Hepatocyte (in vitro differentiated cells): ENCODE measurements around the gene SMTNL1. TPM values are rescaled to one million over a fixed set of nuclear protein-coding genes. Genes with fewer than 3 reads are reported as not detected.

Source experiments
- DNase-seq: peaks from one replicate; pipeline ENCODE4 v3.0.0-alpha.2; 2016; ENCODE audit warnings: low spot score
- H2AFZ ChIP-seq: fragments of 200-600 bp; sonication (generic); 2 replicates; pipeline ENCODE4 v1.6.0; 2016; ENCODE audit warnings: antibody characterized with exemption, mild to moderate bottlenecking
- H3K27ac ChIP-seq: fragments of 200-600 bp; sonication (generic); 2 replicates; pipeline ENCODE4 v1.5.1; 2016; ENCODE audit warnings: mild to moderate bottlenecking
- H3K27me3 ChIP-seq: fragments of 200-600 bp; sonication (generic); 2 replicates; pipeline ENCODE4 v1.6.1; 2016
- H3K36me3 ChIP-seq: fragments of 200-600 bp; sonication (generic); replicated peaks from 2 replicates; pipeline ENCODE4 v1.5.1; 2016; ENCODE audit warnings: low read depth; ENCODE audit not compliant: insufficient read depth
- H3K4me1 ChIP-seq: fragments of 200-600 bp; sonication (generic); 2 replicates; pipeline ENCODE4 v1.5.1; 2016; ENCODE audit warnings: mild to moderate bottlenecking, moderate library complexity; ENCODE audit not compliant: insufficient read depth
- H3K4me2 ChIP-seq: fragments of 200-600 bp; sonication (generic); 2 replicates; pipeline ENCODE4 v1.6.0; 2016
- H3K4me3 ChIP-seq: fragments of 200-600 bp; sonication (generic); 2 replicates; pipeline ENCODE4 v1.5.1; 2016; ENCODE audit warnings: mild to moderate bottlenecking
- H3K79me2 ChIP-seq: fragments of 200-600 bp; sonication (generic); 2 replicates; pipeline ENCODE4 v1.6.0; 2017; ENCODE audit warnings: mild to moderate bottlenecking
- H3K9me2 ChIP-seq: fragments of 200-600 bp; sonication (generic); replicated peaks from 2 replicates; pipeline ENCODE4 v1.6.0; 2017; ENCODE audit warnings: mild to moderate bottlenecking; ENCODE audit not compliant: insufficient read depth
- H3K9me3 ChIP-seq: fragments of 200-600 bp; sonication (generic); 2 replicates; pipeline ENCODE4 v1.5.1; 2016; ENCODE audit warnings: low read depth, mild to moderate bottlenecking
- H4K20me1 ChIP-seq: fragments of 200-600 bp; sonication (generic); 2 replicates; pipeline ENCODE4 v1.6.0; 2016; ENCODE audit warnings: mild to moderate bottlenecking; ENCODE audit not compliant: insufficient read depth, poor library complexity, severe bottlenecking
- EZH2 ChIP-seq: fragments of 200-600 bp; sonication (generic); IDR thresholded peaks from 2 replicates; pipeline ENCODE4 v1.6.1; 2016; ENCODE audit warnings: antibody characterized with exemption, mild to moderate bottlenecking, borderline replicate concordance
- EZH2phosphoT487 ChIP-seq: fragments of 200-600 bp; sonication (generic); IDR thresholded peaks from one replicate; pipeline ENCODE4 v1.6.1; 2018; ENCODE audit warnings: antibody characterized with exemption, mild to moderate bottlenecking, low read depth, moderate library complexity; ENCODE audit not compliant: unreplicated experiment, severe bottlenecking
- WGBS: methylation state at CpG from one replicate; pipeline ENCODE4 v1.1.6; 2016; ENCODE audit warnings: low lambda C conversion rate; ENCODE audit errors: missing lambda C conversion rate; 5-methylcytosine and 5-hydroxymethylcytosine counted together
- polyA plus RNA-seq: library from polyadenylated mRNA; unstranded; fragments of >200 nt; fragmentation: Nextera tagmentation; extraction: Ambion mirVana; gene quantifications from 2 replicates; pipeline ENCODE4 v1.2.1, GENCODE V29; 2016
- total RNA-seq: library from RNA; depleted of rRNA; stranded (reverse); fragments of >200 nt; gene quantifications from 2 replicates; pipeline ENCODE4 v1.2.3, GENCODE V29; 2014
- TF ChIP-seq, protein P1 (sequence below): fragments of 200-600 bp; sonication (generic); IDR thresholded peaks from 2 replicates; pipeline ENCODE4 v1.5.1; 2016; ENCODE audit warnings: antibody characterized with exemption, mild to moderate bottlenecking; ENCODE audit not compliant: poor library complexity

The SMTNL1 gene
- total and polyA plus RNA-seq, 2 experiments from 2014 or later = not detected

DNA sequence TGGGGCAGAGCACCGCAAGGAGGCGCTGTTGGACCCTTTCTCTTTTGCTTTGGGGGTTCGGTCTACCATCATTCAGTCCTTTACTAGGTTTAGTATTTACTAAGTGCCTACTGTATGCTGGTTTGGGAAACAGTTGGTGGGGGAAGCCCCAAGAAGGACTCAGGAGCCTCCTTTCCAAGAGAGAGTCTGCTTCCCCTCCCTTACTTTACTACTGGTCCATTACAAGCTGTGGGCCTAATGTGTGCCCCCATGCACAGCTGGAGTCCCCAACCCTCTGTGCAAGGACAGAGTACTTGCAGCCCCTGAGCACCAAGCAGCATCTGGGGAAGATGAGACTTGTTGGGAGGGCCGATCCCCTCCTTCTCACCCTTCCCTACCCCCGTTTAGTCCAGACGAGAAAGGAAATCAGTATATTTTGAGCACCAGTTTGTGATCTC is 31.0 kb downstream of the SMTNL1 start:
- Histone ChIP-seq H3K4me1 (peaks cover 3% of the 10 kb centered on the region), H3K27ac (peak overlapping the region; percentile 76), H3K9me2 (no peaks in the 10 kb centered on the region), H3K4me3 (peak overlapping the region; percentile 91), H3K79me2 (peaks cover 22% of the 10 kb centered on the region), H3K36me3 (no peaks in the 10 kb centered on the region), H3K4me2 (peak overlapping the region; percentile 94), H3K27me3 (no peaks in the 10 kb centered on the region), H2AFZ (peak overlapping the region; percentile 52), H4K20me1 (no peaks in the 10 kb centered on the region), H3K9me3 (no peaks in the 10 kb centered on the region)
- WGBS = 36% methylated on average over 6 of the region's 6 CpGs
- DNase-seq = peak; percentile 91
- TF ChIP-seq, protein P1, sequence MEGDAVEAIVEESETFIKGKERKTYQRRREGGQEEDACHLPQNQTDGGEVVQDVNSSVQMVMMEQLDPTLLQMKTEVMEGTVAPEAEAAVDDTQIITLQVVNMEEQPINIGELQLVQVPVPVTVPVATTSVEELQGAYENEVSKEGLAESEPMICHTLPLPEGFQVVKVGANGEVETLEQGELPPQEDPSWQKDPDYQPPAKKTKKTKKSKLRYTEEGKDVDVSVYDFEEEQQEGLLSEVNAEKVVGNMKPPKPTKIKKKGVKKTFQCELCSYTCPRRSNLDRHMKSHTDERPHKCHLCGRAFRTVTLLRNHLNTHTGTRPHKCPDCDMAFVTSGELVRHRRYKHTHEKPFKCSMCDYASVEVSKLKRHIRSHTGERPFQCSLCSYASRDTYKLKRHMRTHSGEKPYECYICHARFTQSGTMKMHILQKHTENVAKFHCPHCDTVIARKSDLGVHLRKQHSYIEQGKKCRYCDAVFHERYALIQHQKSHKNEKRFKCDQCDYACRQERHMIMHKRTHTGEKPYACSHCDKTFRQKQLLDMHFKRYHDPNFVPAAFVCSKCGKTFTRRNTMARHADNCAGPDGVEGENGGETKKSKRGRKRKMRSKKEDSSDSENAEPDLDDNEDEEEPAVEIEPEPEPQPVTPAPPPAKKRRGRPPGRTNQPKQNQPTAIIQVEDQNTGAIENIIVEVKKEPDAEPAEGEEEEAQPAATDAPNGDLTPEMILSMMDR = peak; percentile 92
- TF ChIP-seq EZH2 = no peak
- no peak for TF ChIP-seq EZH2phosphoT487

DNA sequence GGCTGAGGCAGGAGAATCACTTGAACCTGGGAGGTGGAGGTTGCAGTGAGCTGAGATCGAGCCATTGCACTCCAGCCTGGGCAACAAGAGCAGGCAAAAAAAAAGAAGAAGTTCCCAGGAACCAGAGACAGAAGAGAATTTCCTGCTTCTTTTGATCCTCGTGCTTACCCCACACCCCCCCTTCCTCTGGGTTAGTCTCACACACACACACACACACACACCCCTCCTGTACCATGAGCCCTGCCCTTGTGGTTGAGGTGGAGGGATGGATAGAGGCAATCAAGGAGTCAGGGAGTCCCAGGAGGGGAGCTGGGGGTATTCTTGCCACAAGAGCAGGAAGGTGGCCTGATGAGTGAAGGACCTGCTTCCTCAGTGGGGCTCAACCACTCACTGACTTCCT is 34.2 kb downstream of the SMTNL1 start:
- no peak for DNase-seq
- 81% methylated on average over 2 of the region's 2 CpGs for WGBS
- H3K4me1 ChIP-seq = peaks cover 3% of the 10 kb centered on the region
- H3K9me3 ChIP-seq = no peaks in the 10 kb centered on the region
- H3K9me2 ChIP-seq = no peaks in the 10 kb centered on the region
- H3K36me3 ChIP-seq = no peaks in the 10 kb centered on the region
- no peak overlapping the region for H3K27ac ChIP-seq
- TF ChIP-seq EZH2 = no peak
- TF ChIP-seq, protein P1 = no peak
- no peak for TF ChIP-seq EZH2phosphoT487
- no peaks in the 10 kb centered on the region for H3K27me3 ChIP-seq
- H3K4me3 ChIP-seq = no peak overlapping the region
- no peaks in the 10 kb centered on the region for H4K20me1 ChIP-seq
- peaks cover 5% of the 10 kb centered on the region for H3K79me2 ChIP-seq
- no peak overlapping the region for H2AFZ ChIP-seq
- no peak overlapping the region for H3K4me2 ChIP-seq

DNA sequence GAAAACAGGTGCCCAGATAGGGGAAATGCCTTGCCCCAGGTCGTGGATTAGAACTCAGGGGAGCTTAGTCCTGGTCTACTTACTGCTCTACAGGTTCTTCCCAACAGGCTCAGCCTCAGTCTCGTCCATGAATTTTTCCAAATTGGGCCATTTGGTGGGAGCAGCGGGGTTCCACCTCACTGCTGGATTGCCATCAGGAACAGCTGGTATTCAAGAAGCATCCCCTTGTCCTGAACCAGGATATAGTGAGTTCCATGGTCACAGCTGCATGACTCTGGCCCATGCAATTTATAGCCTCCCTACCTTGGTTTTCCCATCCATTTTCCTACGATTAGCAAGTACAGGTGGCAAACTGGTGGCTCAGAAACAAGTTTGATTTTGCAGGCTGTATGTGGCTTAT is 36.7 kb downstream of the SMTNL1 start:
- Histone ChIP-seq H4K20me1 (no peaks in the 10 kb centered on the region), H3K27me3 (no peaks in the 10 kb centered on the region), H3K4me3 (no peak overlapping the region), H3K4me1 (peaks cover 2% of the 10 kb centered on the region), H3K9me3 (no peaks in the 10 kb centered on the region), H3K79me2 (no peaks in the 10 kb centered on the region), H3K9me2 (no peaks in the 10 kb centered on the region), H3K4me2 (no peak overlapping the region), H2AFZ (no peak overlapping the region), H3K27ac (no peak overlapping the region), H3K36me3 (no peaks in the 10 kb centered on the region)
- 60% methylated on average over 4 of the region's 4 CpGs for WGBS
- TF ChIP-seq, protein P1 = no peak
- no peak for TF ChIP-seq EZH2
- DNase-seq = no peak

DNA sequence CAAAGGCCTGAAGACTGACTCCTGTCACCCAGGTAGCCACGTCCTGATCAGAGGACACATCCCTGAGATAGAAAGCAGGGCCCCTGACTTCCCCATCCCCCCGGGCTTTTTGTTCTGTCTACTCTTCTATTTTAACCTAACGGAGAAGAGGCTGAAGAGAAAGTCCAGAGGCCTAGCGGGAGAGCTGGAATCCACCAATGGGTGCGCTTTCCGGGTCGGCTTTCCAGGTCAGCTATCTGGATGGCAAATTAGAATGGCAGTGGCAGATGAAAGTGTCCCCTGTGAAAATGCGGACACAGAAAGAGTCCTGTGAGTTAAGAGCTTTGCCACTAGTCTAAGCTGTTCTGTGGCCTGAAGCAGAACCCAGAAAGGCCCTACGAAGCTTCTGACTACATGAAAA is 46.9 kb downstream of the SMTNL1 start:
- no peaks in the 10 kb centered on the region for H3K9me3 ChIP-seq
- 62% methylated on average over 9 of the region's 9 CpGs for WGBS
- TF ChIP-seq, protein P1 = no peak
- TF ChIP-seq EZH2 (no peak), EZH2phosphoT487 (no peak)
- no peaks in the 10 kb centered on the region for H3K4me1 ChIP-seq
- H2AFZ ChIP-seq = no peak overlapping the region
- no peaks in the 10 kb centered on the region for H3K79me2 ChIP-seq
- no peak overlapping the region for H3K4me2 ChIP-seq
- no peaks in the 10 kb centered on the region for H3K27me3 ChIP-seq
- H4K20me1 ChIP-seq = no peaks in the 10 kb centered on the region
- no peak for DNase-seq
- H3K4me3 ChIP-seq = no peak overlapping the region
- no peaks in the 10 kb centered on the region for H3K36me3 ChIP-seq
- H3K9me2 ChIP-seq = no peaks in the 10 kb centered on the region
- H3K27ac ChIP-seq = no peak overlapping the region
